IMR-90 (cell line): ENCODE results near the gene SLC25A38. TPM values are rescaled to one million over a fixed set of nuclear protein-coding genes. Genes with fewer than 3 reads are reported as not detected.

ENCODE experiments used
- ATAC-seq: fragments of 200-7000 bp; cut with Tn5 transposase; 2 replicates; pipeline ENCODE4 v1.9.1; 2020; ENCODE audit warnings: low read depth, mild to moderate bottlenecking, moderate library complexity
- BruUV-seq: library from RNA; stranded (reverse); fragments of 400-500 nt; replicated peaks from 2 replicates; lab custom pipeline; 2021; lab: Mats Ljungman, UMichigan
- CTCF ChIA-PET: fragments of 300-600 bp; formaldehyde crosslinking; extraction: SDS; loops from one replicate; lab custom pipeline; 2021; ENCODE audit warnings: antibody characterized with exemption; lab: Yijun Ruan, JAX
- POLR2A ChIA-PET: fragments of 300-600 bp; sonication (Branson Sonifier 250); formaldehyde crosslinking; loops from one replicate; lab custom pipeline; 2022; ENCODE audit warnings: antibody characterized with exemption; ENCODE audit not compliant: unreplicated experiment; lab: Charles Lee
- DNase-seq: peaks from one replicate; pipeline ENCODE4 v3.0.0; 2013
- H2AFZ ChIP-seq: replicated peaks from 2 replicates; pipeline ENCODE3; 2013; ENCODE audit warnings: low read length, mild to moderate bottlenecking; ENCODE audit not compliant: poor library complexity
- H2AK5ac ChIP-seq: 2 replicates; pipeline ENCODE4 v1.6.1; 2013; ENCODE audit warnings: low read depth, low read length, inconsistent platforms
- H2AK9ac ChIP-seq: replicated peaks from 2 replicates; pipeline ENCODE3; 2013; ENCODE audit warnings: mild to moderate bottlenecking, low read depth, low read length, moderate library complexity; ENCODE audit not compliant: poor library complexity
- H2BK120ac ChIP-seq: 2 replicates; pipeline ENCODE4 v1.6.1; 2013; ENCODE audit warnings: low read depth, low read length, inconsistent platforms
- H2BK15ac ChIP-seq: 3 replicates; pipeline ENCODE4 v1.6.1; 2013; ENCODE audit warnings: low read depth, low read length, inconsistent platforms
- H2BK20ac ChIP-seq: 2 replicates; pipeline ENCODE4 v1.6.1; 2013; ENCODE audit warnings: low read depth, mild to moderate bottlenecking, inconsistent platforms, low read length, moderate library complexity
- H2BK5ac ChIP-seq: 2 replicates; pipeline ENCODE4 v1.6.1; 2013; ENCODE audit warnings: mild to moderate bottlenecking, low read depth, low read length, inconsistent platforms; ENCODE audit not compliant: poor library complexity, severe bottlenecking
- H3K14ac ChIP-seq: replicated peaks from 2 replicates; pipeline ENCODE4 v1.6.1; 2013; ENCODE audit warnings: low read depth, low read length, inconsistent platforms
- H3K18ac ChIP-seq: 2 replicates; pipeline ENCODE4 v1.6.1; 2013; ENCODE audit warnings: low read depth, low read length, control low read depth
- H3K23ac ChIP-seq: 2 replicates; pipeline ENCODE4 v1.6.1; 2013; ENCODE audit warnings: low read depth, low read length, inconsistent platforms
- H3K27ac ChIP-seq: 2 replicates; pipeline ENCODE4 v1.5.1; 2013; ENCODE audit warnings: mild to moderate bottlenecking, control low read depth, low read length; ENCODE audit not compliant: insufficient read depth
- H3K27me3 ChIP-seq: 2 replicates; pipeline ENCODE4 v1.6.1; 2013; ENCODE audit warnings: low read length; ENCODE audit not compliant: control insufficient read depth, insufficient read depth
- H3K36me3 ChIP-seq: 2 replicates; pipeline ENCODE4 v1.6.1; 2013; ENCODE audit warnings: low read length, mixed read lengths; ENCODE audit not compliant: control insufficient read depth, insufficient read depth
- H3K4ac ChIP-seq: 2 replicates; pipeline ENCODE4 v1.6.1; 2013; ENCODE audit warnings: low read depth, low read length, inconsistent platforms
- H3K4me1 ChIP-seq: 2 replicates; pipeline ENCODE4 v1.6.1; 2013; ENCODE audit warnings: low read length, mixed read lengths; ENCODE audit not compliant: control insufficient read depth, insufficient read depth
- H3K4me2 ChIP-seq: 2 replicates; pipeline ENCODE4 v1.6.1; 2013; ENCODE audit warnings: low read depth, mild to moderate bottlenecking, control low read depth, low read length, moderate library complexity
- H3K4me3 ChIP-seq: 2 replicates; pipeline ENCODE4 v1.5.1; 2013; ENCODE audit warnings: low read depth, mild to moderate bottlenecking, control low read depth, low read length, moderate library complexity; ENCODE audit not compliant: insufficient read depth
- H3K56ac ChIP-seq: 2 replicates; pipeline ENCODE4 v1.6.1; 2013; ENCODE audit warnings: low read length, inconsistent platforms; ENCODE audit not compliant: insufficient read depth; ENCODE audit errors: extremely low read depth
- H3K79me1 ChIP-seq, 2 experiments: 2 replicates each; pipeline ENCODE4 v1.6.1; 2013; ENCODE audit warnings: low read length in 2 of 2, inconsistent platforms in 1 of 2, low read depth in 1 of 2
- H3K9ac ChIP-seq: 2 replicates; pipeline ENCODE4 v1.6.1; 2013; ENCODE audit warnings: low read depth, low read length, control low read depth
- H3K9me1 ChIP-seq: 2 replicates; pipeline ENCODE4 v1.6.1; 2013; ENCODE audit warnings: low read length, inconsistent platforms; ENCODE audit not compliant: insufficient read depth
- H3K9me3 ChIP-seq: 2 replicates; pipeline ENCODE4 v1.6.1; 2013; ENCODE audit warnings: low read length; ENCODE audit not compliant: control insufficient read depth, insufficient read depth
- H4K20me1 ChIP-seq: 2 replicates; pipeline ENCODE4 v1.6.1; 2013; ENCODE audit warnings: low read length, inconsistent platforms; ENCODE audit not compliant: insufficient read depth
- H4K5ac ChIP-seq: 2 replicates; pipeline ENCODE4 v1.6.1; 2013; ENCODE audit warnings: mild to moderate bottlenecking, low read depth, low read length, control low read depth
- H4K8ac ChIP-seq, 2 experiments: 2 replicates each; pipeline ENCODE4 v1.6.1; 2013; ENCODE audit warnings: low read depth in 2 of 2, low read length in 2 of 2, control low read depth in 1 of 2, inconsistent platforms in 1 of 2
- H4K91ac ChIP-seq: 2 replicates; pipeline ENCODE4 v1.6.1; 2013; ENCODE audit warnings: low read depth, low read length, inconsistent platforms; ENCODE audit not compliant: insufficient read depth
- BHLHE40 ChIP-seq: fragments of 150-350 bp; IDR thresholded peaks from 2 replicates; pipeline ENCODE4 v1.6.1; 2016; ENCODE audit warnings: mild to moderate bottlenecking, low read depth, low read length
- CEBPB ChIP-seq: IDR thresholded peaks from 2 replicates; pipeline ENCODE4 v1.6.1; 2012; ENCODE audit warnings: low read depth, low read length, improper control_type of control experiment
- CHD1 ChIP-seq: IDR thresholded peaks from 2 replicates; pipeline ENCODE4 v1.6.1; 2012; ENCODE audit warnings: low read depth, low read length, improper control_type of control experiment
- FOS ChIP-seq: fragments of 150-350 bp; IDR thresholded peaks from 2 replicates; pipeline ENCODE4 v1.6.1; 2016; ENCODE audit warnings: low read depth, low read length
- MAZ ChIP-seq: IDR thresholded peaks from 2 replicates; pipeline ENCODE4 v1.6.1; 2012; ENCODE audit warnings: low read depth, mild to moderate bottlenecking, low read length, improper control_type of control experiment, moderate library complexity, borderline replicate concordance
- MXI1 ChIP-seq: IDR thresholded peaks from 2 replicates; pipeline ENCODE4 v1.6.1; 2012; ENCODE audit warnings: low read depth, mild to moderate bottlenecking, low read length, moderate library complexity, borderline replicate concordance
- NFE2L2 ChIP-seq: fragments of 150-350 bp; IDR thresholded peaks from 2 replicates; pipeline ENCODE4 v1.6.1; 2016; ENCODE audit warnings: low read depth, mild to moderate bottlenecking, low read length
- POLR2A ChIP-seq: IDR thresholded peaks from 2 replicates; pipeline ENCODE4 v1.6.1; 2012; ENCODE audit warnings: mild to moderate bottlenecking, low read depth, low read length
- RAD21 ChIP-seq: IDR thresholded peaks from 2 replicates; pipeline ENCODE4 v1.6.1; 2012; ENCODE audit warnings: low read length, improper control_type of control experiment
- RCOR1 ChIP-seq: IDR thresholded peaks from 2 replicates; pipeline ENCODE4 v1.6.1; 2012; ENCODE audit warnings: mild to moderate bottlenecking, low read length, improper control_type of control experiment; ENCODE audit not compliant: insufficient replicate concordance
- RFX5 ChIP-seq: IDR thresholded peaks from 2 replicates; pipeline ENCODE4 v1.8.0; 2012; ENCODE audit warnings: low read depth, mild to moderate bottlenecking, low read length, moderate library complexity
- SMC3 ChIP-seq: fragments of 150-350 bp; IDR thresholded peaks from 2 replicates; pipeline ENCODE4 v1.6.1; 2016; ENCODE audit warnings: low read depth, mild to moderate bottlenecking, antibody characterized with exemption, low read length, moderate library complexity
- WGBS, 2 experiments: methylation state at CpG; one replicate each; pipeline versions ENCODE4 v1.1.5 to v1.1.7; 2013; ENCODE audit warnings: missing lambda C conversion rate in 2 of 2; ENCODE audit not compliant: insufficient read length in 1 of 2; ENCODE audit errors: extremely low coverage in 2 of 2; 5-methylcytosine and 5-hydroxymethylcytosine counted together
- dilution Hi-C: fragments of 300-500 bp; cut with HindIII; formaldehyde crosslinking; loops from one replicate; pipeline ENCODE4 v1.14.3; 2018; ENCODE audit warnings: low sequenced_read_pairs; ENCODE audit not compliant: unreplicated experiment
- in situ Hi-C: fragments of 300-500 bp; cut with MboI; formaldehyde crosslinking; loops from 3 replicates; pipeline ENCODE4 v1.14.3; 2019; ENCODE audit warnings: low sequenced_read_pairs, inconsistent platforms, mixed read lengths
- intact Hi-C: fragments of 100-400 bp; cut with micrococcal nuclease; formaldehyde crosslinking; loops from 2 replicates; pipeline ENCODE4 v1.10.0; 2022
- polyA plus RNA-seq, 3 experiments: library from polyadenylated mRNA; depleted of rRNA; stranded (reverse); fragments of >200 nt; gene quantifications; 2 replicates each; pipeline ENCODE4 v1.2.3, GENCODE V29; 2012; ENCODE audit warnings: low replicate concordance in 1 of 3
- total RNA-seq: library from RNA; depleted of rRNA; stranded (reverse); fragments of >200 nt; gene quantifications from 2 replicates; pipeline ENCODE4 v1.2.3, GENCODE V29; 2012
- TF ChIP-seq, protein P1 (sequence below): fragments of 150-350 bp; IDR thresholded peaks from 2 replicates; pipeline ENCODE4 v1.6.1; 2016; ENCODE audit warnings: low read depth, mild to moderate bottlenecking, low read length, moderate library complexity, borderline replicate concordance
- TF ChIP-seq, protein P2 (sequence below): conservative IDR thresholded peaks from 2 replicates; pipeline ENCODE4 v1.5.1; 2012; ENCODE audit warnings: mild to moderate bottlenecking, low read depth, low read length, improper control_type of control experiment
- TF ChIP-seq, protein P3 (sequence below): fragments of 150-350 bp; IDR thresholded peaks from 2 replicates; pipeline ENCODE4 v1.6.1; 2017; ENCODE audit warnings: mild to moderate bottlenecking, antibody characterized with exemption, low read length, low read depth

Gene SLC25A38
- total and polyA plus RNA-seq, 2 of the 4 experiments (the other 2 are of a cell fraction): 17.4 to 22.6 TPM

DNA sequence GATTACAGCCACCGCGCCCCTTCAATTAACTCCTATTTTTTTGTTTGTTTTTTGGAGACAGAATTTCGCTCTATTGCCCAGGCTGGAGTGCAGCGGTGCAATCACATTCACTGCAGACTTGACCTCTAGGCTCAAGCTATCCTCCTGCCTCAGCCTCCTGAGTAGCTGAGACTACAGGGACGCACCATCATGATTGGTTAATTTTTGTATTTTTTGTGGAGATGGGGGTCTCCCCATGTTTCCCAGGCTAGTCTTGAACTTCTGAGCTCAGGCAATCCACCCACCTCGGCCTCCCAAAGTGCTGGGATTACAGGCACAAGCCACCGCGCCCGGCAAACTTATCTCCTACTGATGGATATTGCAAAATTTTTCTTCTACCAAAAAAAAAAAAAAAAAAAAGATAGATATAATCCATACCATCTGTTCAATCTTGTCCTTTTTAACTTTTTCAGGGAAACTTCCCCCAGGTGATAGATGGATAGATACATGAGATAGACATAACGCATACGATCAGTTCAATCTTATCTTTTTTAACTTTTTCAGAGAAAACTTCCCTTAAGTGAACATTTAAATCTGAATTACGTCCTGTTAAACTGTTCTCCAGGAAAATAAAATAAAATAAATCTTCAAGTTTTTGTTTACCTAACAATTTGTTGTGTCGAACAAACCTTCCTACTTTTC, 22.7 kb downstream of the SLC25A38 start:
- H2AK9ac ChIP-seq: no peak overlapping the region
- ChIA-PET CTCF (interaction anchor here (0.6 kb wide), 1 partner anchor 1156 kb away, joined by 5 read pairs; no protein-coding TSS in a partner anchor), POLR2A (no interaction called here)
- H2BK15ac ChIP-seq: no peak overlapping the region
- peak overlapping the region; percentile 62; the same call in 1 of the 2 replicates for H3K14ac ChIP-seq
- ATAC-seq: no peak
- H3K4ac ChIP-seq: peak overlapping the region; percentile 79; the same call in 1 of the 2 replicates
- no peak overlapping the region for H2BK120ac ChIP-seq
- peaks cover 28% of the 10 kb centered on the region for H4K20me1 ChIP-seq
- H3K27me3 ChIP-seq: no peaks in the 10 kb centered on the region
- H3K18ac ChIP-seq: no peak overlapping the region
- no peak overlapping the region for H2AK5ac ChIP-seq
- peak overlapping the region; percentile 50; the same call in 1 of the 2 replicates for H3K56ac ChIP-seq
- H2BK20ac ChIP-seq: no peak overlapping the region
- peak overlapping the region; percentile 61; the same call in 1 of the 2 replicates for H3K23ac ChIP-seq
- H2AFZ ChIP-seq: peak overlapping the region; percentile 90
- no TSS peak for BruUV-seq
- no peak overlapping the region for H2BK5ac ChIP-seq
- H3K27ac ChIP-seq: peak overlapping the region; percentile 65
- peak overlapping the region; percentile 55 for H3K4me2 ChIP-seq
- DNase-seq: no peak
- H3K79me1 ChIP-seq: peaks cover 18 to 29% of the 10 kb centered on the region in 2 experiments
- no peak overlapping the region for H4K91ac ChIP-seq
- H3K9me1 ChIP-seq: peaks cover 8% of the 10 kb centered on the region; the same call in 1 of the 2 replicates
- peaks cover 2% of the 10 kb centered on the region; the same call in 1 of the 2 replicates for H3K4me1 ChIP-seq
- in situ Hi-C loops: no loop called here
- no peak overlapping the region for H4K5ac ChIP-seq
- dilution Hi-C loops: no loop called here
- peak overlapping the region; percentile 77 to 97 for H4K8ac ChIP-seq
- intact Hi-C loops: loop anchor here (1.0 kb wide), 1 partner anchor 22 kb away; no protein-coding TSS in a partner anchor
- no peaks in the 10 kb centered on the region for H3K9me3 ChIP-seq
- peaks cover 23% of the 10 kb centered on the region for H3K36me3 ChIP-seq
- H3K4me3 ChIP-seq: peak overlapping the region; percentile 55
- no CpG with 5 or more reads among the region's 13 CpGs for WGBS, 2 experiments
- peak overlapping the region; percentile 84 for H3K9ac ChIP-seq
- TF ChIP-seq RAD21 (no peak), FOS (no peak), POLR2A (no peak), SMC3 (no peak), CEBPB (no peak), BHLHE40 (no peak), MXI1 (no peak), RCOR1 (no peak), NFE2L2 (no peak), MAZ (no peak), CHD1 (no peak), RFX5 (no peak)
- TF ChIP-seq, protein P1, sequence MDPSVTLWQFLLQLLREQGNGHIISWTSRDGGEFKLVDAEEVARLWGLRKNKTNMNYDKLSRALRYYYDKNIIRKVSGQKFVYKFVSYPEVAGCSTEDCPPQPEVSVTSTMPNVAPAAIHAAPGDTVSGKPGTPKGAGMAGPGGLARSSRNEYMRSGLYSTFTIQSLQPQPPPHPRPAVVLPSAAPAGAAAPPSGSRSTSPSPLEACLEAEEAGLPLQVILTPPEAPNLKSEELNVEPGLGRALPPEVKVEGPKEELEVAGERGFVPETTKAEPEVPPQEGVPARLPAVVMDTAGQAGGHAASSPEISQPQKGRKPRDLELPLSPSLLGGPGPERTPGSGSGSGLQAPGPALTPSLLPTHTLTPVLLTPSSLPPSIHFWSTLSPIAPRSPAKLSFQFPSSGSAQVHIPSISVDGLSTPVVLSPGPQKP: no peak
- TF ChIP-seq, protein P2, sequence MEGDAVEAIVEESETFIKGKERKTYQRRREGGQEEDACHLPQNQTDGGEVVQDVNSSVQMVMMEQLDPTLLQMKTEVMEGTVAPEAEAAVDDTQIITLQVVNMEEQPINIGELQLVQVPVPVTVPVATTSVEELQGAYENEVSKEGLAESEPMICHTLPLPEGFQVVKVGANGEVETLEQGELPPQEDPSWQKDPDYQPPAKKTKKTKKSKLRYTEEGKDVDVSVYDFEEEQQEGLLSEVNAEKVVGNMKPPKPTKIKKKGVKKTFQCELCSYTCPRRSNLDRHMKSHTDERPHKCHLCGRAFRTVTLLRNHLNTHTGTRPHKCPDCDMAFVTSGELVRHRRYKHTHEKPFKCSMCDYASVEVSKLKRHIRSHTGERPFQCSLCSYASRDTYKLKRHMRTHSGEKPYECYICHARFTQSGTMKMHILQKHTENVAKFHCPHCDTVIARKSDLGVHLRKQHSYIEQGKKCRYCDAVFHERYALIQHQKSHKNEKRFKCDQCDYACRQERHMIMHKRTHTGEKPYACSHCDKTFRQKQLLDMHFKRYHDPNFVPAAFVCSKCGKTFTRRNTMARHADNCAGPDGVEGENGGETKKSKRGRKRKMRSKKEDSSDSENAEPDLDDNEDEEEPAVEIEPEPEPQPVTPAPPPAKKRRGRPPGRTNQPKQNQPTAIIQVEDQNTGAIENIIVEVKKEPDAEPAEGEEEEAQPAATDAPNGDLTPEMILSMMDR: no peak
- TF ChIP-seq, protein P3, sequence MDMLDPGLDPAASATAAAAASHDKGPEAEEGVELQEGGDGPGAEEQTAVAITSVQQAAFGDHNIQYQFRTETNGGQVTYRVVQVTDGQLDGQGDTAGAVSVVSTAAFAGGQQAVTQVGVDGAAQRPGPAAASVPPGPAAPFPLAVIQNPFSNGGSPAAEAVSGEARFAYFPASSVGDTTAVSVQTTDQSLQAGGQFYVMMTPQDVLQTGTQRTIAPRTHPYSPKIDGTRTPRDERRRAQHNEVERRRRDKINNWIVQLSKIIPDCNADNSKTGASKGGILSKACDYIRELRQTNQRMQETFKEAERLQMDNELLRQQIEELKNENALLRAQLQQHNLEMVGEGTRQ: no peak
